ENCODE measurements around the gene LIME1. TPM values are rescaled to one million over a fixed set of nuclear protein-coding genes. Genes with fewer than 3 reads are reported as not detected.
A peak's percentile ranks its signal among the peaks of the same experiment; 100 is the strongest.

LIME1 gene
- polyA plus RNA-seq, 2 of the 4 experiments (the other 2 are of a cell fraction): 2.5 to 6.5 TPM

DNA sequence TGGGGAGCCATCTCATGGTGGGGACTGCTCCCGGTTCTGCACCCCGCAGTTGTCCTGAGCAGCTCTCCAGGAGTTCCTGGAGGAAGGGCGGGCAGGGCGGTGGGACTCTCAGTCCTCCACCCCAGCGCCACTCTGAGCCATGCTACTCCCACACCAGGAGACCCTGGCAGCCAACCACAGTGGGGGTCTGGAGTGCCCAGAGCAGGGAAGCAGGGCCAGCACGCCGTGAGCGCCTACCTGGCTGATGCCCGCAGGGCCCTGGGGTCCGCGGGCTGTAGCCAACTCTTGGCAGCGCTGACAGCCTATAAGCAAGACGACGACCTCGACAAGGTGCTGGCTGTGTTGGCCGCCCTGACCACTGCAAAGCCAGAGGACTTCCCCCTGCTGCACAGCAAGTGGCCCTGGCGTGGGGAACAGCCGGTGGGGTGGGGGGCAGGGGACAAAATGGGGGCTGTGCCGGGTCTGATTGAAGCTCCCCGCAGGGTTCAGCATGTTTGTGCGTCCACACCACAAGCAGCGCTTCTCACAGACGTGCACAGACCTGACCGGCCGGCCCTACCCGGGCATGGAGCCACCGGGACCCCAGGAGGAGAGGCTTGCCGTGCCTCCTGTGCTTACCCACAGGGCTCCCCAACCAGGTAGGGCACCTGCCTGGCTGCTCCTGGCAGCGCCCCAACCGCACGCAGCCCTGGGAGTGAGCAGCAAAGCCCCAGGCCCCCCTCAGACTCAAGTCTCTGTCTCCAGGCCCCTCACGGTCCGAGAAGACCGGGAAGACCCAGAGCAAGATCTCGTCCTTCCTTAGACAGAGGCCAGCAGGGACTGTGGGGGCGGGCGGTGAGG, 41.7 kb upstream of the LIME1 start:
- ATAC-seq: no peak
- peaks cover 41% of the 10 kb centered on the region for H3K4me1 ChIP-seq
- CTCF ChIA-PET: interaction anchor here (1.0 kb wide), 1 partner anchor 157 kb away, joined by 3 read pairs; no protein-coding TSS in a partner anchor

DNA sequence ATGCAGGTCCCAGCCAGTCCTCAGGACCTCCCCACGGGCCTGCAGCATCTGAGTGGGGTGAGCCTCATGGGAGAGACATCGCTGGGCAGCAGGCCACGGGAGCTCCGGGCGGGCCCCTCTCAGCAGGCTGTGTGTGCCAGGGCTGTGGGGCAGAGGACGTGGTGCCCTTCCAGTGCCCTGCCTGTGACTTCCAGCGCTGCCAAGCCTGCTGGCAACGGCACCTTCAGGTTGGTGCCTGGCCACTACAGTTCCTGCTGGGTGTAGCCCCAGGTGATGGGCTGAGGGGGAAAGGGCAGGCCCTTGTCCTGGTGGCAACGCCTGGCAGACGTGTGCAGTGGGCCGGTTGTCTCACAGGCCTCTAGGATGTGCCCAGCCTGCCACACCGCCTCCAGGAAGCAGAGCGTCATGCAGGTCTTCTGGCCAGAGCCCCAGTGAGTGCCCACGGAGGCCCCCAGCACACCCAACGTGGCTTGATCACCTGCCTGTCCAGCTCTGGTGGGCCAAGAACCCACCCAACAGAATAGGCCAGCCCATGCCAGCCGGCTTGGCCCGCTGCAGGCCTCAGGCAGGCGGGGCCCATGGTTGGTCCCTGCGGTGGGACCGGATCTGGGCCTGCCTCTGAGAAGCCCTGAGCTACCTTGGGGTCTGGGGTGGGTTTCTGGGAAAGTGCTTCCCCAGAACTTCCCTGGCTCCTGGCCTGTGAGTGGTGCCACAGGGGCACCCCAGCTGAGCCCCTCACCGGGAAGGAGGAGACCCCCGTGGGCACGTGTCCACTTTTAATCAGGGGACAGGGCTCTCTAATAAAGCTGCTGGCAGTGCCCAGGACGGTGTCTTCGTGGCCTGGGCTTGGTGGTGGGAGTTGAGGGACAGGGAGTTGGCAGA, 40.8 kb upstream of the LIME1 start:
- H3K27ac ChIP-seq: peak overlapping the region in 1 of 2 experiments; percentile 94; a peak in 3 of 6 replicates
- no peak overlapping the region for H3K4me2 ChIP-seq
- peaks cover 45% of the 10 kb centered on the region for H3K4me1 ChIP-seq
- FAIRE-seq (no peak), DNase-seq (ENCODE audit: low read depth in 1 of 2, low spot score in 1 of 2) (no peak), ATAC-seq (no peak)
- ChIA-PET CTCF (interaction anchor here (0.6 kb wide), 1 partner anchor 93 kb away, joined by 3 read pairs; no protein-coding TSS in a partner anchor), POLR2A (interaction anchor here (0.6 kb wide), 1 partner anchor 64 kb away, joined by 4 read pairs; no protein-coding TSS in a partner anchor)
- 86% methylated on average over 11 of the region's 25 CpGs for WGBS (ENCODE audit: missing lambda C conversion rate)
- no peaks in the 10 kb centered on the region for H3K9me3 ChIP-seq
- no peak overlapping the region for H3K4me3 ChIP-seq
- TF ChIP-seq POLR2AphosphoS2 (conservative IDR thresholded peaks at IDR 0.05; ENCODE audit: low read length): 0 out of 2 replicates have a peak, but pooled peaks have one; percentile 46
- TF ChIP-seq, protein P1, sequence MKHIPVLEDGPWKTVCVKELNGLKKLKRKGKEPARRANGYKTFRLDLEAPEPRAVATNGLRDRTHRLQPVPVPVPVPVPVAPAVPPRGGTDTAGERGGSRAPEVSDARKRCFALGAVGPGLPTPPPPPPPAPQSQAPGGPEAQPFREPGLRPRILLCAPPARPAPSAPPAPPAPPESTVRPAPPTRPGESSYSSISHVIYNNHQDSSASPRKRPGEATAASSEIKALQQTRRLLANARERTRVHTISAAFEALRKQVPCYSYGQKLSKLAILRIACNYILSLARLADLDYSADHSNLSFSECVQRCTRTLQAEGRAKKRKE (CRISPR knock-in tag; IDR thresholded peaks at IDR 0.05; ENCODE audit: low read depth): no peak

More for the DNA sequence above, 41.7 kb upstream of the LIME1 start:
- POLR2A ChIA-PET: interaction anchor here (0.6 kb wide), 1 partner anchor 279 kb away, joined by 3 read pairs; no protein-coding TSS in a partner anchor
- peak overlapping the region in 1 of 2 experiments; percentile 31; a peak in 2 of 6 replicates for H3K27ac ChIP-seq
- FAIRE-seq: no peak
- no peak overlapping the region for H3K4me3 ChIP-seq
- WGBS (ENCODE audit: missing lambda C conversion rate): 91% methylated on average over 8 of the region's 37 CpGs
- no peak for TF ChIP-seq ZC3H11A (IDR thresholded peaks at IDR 0.05)
- no peaks in the 10 kb centered on the region for H3K9me3 ChIP-seq
- no peak overlapping the region for H3K4me2 ChIP-seq
- no peak for DNase-seq (ENCODE audit: low read depth in 1 of 2, low spot score in 1 of 2)

DNA sequence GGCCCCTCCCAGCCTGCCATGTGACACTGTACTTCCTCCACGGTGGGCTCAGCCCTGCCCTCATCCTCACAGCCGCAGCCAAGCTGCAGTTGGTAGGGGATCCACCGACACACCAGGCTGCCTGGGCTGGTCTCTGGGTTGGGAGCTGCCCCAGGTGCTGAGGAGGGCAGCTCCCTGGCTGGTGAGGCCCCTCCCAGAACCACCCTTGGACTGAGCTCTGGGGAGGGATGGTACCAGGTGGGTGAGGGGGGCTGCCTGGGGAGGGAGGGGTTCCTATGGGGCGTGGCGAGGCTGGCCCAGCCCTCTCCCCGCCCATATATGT, 40.2 kb upstream of the LIME1 start:
- CTCF ChIA-PET: no interaction called here
- no peak for FAIRE-seq
- Histone ChIP-seq H3K4me3 (no peak overlapping the region), H3K4me2 (no peak overlapping the region), H3K4me1 (peaks cover 39% of the 10 kb centered on the region), H3K9me3 (no peaks in the 10 kb centered on the region), H3K27ac (peak overlapping the region in 1 of 2 experiments; percentile 94; a peak in 3 of 6 replicates)
- TF ChIP-seq TP53 (CRISPR knock-in tag; IDR thresholded peaks at IDR 0.05): no peak
- TF ChIP-seq ESRRA (IDR thresholded peaks at IDR 0.05; ENCODE audit: borderline replicate concordance, low read length): no peak
- TF ChIP-seq CEBPB (IDR thresholded peaks at IDR 0.05): no peak
- no peak for TF ChIP-seq ZFP36 (IDR thresholded peaks at IDR 0.05; ENCODE audit: borderline replicate concordance, partially characterized antibody)
- TF ChIP-seq CBX8 (IDR thresholded peaks at IDR 0.05): no peak
- TF ChIP-seq ZSCAN20 (CRISPR knock-in tag; IDR thresholded peaks at IDR 0.05): no peak
- TF ChIP-seq SREBF2 (IDR thresholded peaks at IDR 0.05): no peak
- no peak for TF ChIP-seq FOSB (CRISPR knock-in tag; IDR thresholded peaks at IDR 0.05)
- TF ChIP-seq HDAC2 (IDR thresholded peaks at IDR 0.05): no peak
- TF ChIP-seq, protein P2, sequence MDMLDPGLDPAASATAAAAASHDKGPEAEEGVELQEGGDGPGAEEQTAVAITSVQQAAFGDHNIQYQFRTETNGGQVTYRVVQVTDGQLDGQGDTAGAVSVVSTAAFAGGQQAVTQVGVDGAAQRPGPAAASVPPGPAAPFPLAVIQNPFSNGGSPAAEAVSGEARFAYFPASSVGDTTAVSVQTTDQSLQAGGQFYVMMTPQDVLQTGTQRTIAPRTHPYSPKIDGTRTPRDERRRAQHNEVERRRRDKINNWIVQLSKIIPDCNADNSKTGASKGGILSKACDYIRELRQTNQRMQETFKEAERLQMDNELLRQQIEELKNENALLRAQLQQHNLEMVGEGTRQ (IDR thresholded peaks at IDR 0.05): no peak
- no peak for TF ChIP-seq HEYL (CRISPR knock-in tag; IDR thresholded peaks at IDR 0.05)
- no peak for TF ChIP-seq EHMT2 (IDR thresholded peaks at IDR 0.05; ENCODE audit: low read depth)
- TF ChIP-seq, protein P3, sequence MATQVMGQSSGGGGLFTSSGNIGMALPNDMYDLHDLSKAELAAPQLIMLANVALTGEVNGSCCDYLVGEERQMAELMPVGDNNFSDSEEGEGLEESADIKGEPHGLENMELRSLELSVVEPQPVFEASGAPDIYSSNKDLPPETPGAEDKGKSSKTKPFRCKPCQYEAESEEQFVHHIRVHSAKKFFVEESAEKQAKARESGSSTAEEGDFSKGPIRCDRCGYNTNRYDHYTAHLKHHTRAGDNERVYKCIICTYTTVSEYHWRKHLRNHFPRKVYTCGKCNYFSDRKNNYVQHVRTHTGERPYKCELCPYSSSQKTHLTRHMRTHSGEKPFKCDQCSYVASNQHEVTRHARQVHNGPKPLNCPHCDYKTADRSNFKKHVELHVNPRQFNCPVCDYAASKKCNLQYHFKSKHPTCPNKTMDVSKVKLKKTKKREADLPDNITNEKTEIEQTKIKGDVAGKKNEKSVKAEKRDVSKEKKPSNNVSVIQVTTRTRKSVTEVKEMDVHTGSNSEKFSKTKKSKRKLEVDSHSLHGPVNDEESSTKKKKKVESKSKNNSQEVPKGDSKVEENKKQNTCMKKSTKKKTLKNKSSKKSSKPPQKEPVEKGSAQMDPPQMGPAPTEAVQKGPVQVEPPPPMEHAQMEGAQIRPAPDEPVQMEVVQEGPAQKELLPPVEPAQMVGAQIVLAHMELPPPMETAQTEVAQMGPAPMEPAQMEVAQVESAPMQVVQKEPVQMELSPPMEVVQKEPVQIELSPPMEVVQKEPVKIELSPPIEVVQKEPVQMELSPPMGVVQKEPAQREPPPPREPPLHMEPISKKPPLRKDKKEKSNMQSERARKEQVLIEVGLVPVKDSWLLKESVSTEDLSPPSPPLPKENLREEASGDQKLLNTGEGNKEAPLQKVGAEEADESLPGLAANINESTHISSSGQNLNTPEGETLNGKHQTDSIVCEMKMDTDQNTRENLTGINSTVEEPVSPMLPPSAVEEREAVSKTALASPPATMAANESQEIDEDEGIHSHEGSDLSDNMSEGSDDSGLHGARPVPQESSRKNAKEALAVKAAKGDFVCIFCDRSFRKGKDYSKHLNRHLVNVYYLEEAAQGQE (IDR thresholded peaks at IDR 0.05): no peak
- WGBS (ENCODE audit: missing lambda C conversion rate): 96% methylated on average over 4 of the region's 6 CpGs
- ATAC-seq: peak in 1 of 2 experiments; percentile 3; a peak in 2 of 6 replicates
- POLR2A ChIA-PET: interaction anchor here (0.6 kb wide), 1 partner anchor 65 kb away, joined by 4 read pairs; no protein-coding TSS in a partner anchor
- no peak for DNase-seq (ENCODE audit: low read depth in 1 of 2, low spot score in 1 of 2)
